ENCODE results near the gene FBXO34. TPM values are rescaled to one million over a fixed set of nuclear protein-coding genes. Genes with fewer than 3 reads are reported as not detected.

Gene FBXO34
- total RNA-seq, 1 donor from 2014 or later, result 17.4 TPM

GRCh38 chr14:55271572-55272298, 514 bp downstream of the FBXO34 start:
- peak; percentile 87 for DNase-seq (ENCODE audit: low spot score)
- intact Hi-C loops (cut with DNase I), result loop anchor here (1.0 to 10.0 kb wide), 3 partner anchors 29 to 313 kb away; partner anchors contain the start of gene KTN1

DNA sequence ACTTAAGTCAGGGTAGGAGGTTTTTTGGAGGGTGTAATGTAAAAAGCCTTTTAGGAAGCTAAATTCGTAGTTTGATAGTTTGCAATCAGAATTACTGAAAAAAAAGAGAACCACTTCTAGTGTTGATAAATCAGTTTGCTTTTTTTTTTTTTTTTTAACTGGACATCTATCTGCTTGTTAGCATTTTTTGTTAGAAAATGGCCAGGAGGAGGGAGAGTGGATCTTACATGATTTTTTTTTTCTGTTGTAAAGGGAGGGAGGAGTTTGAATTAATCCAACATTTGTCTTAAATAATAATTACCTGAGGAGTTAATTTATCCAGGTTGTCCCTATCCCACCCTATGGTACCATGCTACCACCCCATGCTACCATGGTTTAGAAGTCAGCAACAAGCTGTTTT, 1.2 kb downstream of the FBXO34 start:
- DNase-seq (ENCODE audit: low spot score), result no peak
- intact Hi-C loops (cut with DNase I), result loop anchor here (2.0 to 10.0 kb wide), 2 partner anchors 28 to 312 kb away; partner anchors contain the start of gene KTN1

- intact Hi-C loops (cut with DNase I), result loop anchor here (2.0 to 10.0 kb wide), 2 partner anchors 28 to 312 kb away; partner anchors contain the start of gene KTN1
- no peak for DNase-seq (ENCODE audit: low spot score)
Observed at GRCh38 chr14:55272922-55273321, 1.7 kb downstream of the FBXO34 start.

DNA sequence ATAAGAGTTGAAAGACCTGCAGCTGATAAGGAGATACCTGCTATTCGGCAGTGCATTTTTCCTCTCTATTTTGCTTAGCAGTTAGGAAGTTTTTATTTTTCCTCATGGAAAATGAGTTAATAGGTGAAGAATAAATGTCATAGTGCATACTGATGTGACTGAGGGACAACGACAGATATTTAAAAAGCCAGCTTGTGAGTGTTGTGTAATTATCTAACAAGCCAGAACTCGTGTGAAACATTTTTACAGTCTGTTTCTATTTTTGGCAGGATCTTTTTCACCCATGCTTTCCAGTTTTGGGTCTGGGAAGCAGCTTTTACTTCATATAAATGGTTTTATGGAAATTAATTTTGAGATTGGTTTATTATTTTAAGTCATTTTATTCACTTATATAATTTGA, 2.9 kb downstream of the FBXO34 start:
- no peak for DNase-seq (ENCODE audit: low spot score)
- intact Hi-C loops (cut with DNase I), result loop anchor here (10.0 kb wide), 1 partner anchor 311 kb away; the partner anchor contains the start of gene KTN1

- no peak for DNase-seq (ENCODE audit: low spot score)
- intact Hi-C loops (cut with DNase I), result loop anchor here (5.0 to 10.0 kb wide), 3 partner anchors 38 to 310 kb away; partner anchors contain the start of genes ATG14 and KTN1
Observed at GRCh38 chr14:55274751-55275150, 3.5 kb downstream of the FBXO34 start.

DNA sequence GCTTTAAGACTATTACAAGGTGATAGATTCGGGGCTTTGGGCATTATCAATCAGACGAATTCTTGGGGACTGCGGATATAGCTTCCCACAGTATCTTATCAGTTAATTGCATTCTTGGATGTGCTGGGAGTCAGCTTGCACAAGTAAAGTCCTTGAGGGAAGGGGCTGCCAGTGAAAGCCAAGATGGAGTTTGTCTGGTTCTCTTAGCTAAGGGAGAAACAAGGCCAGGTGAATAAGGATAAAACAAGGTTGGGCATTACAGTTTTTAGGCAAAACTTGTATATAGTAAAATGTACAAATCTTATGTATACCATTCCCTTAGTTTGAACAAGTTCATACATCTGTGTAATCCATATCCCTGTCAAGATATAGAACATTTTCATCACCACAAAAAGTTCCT, 5.5 kb downstream of the FBXO34 start:
- intact Hi-C loops (cut with DNase I), result loop anchor here (5.0 to 10.0 kb wide), 3 partner anchors 36 to 308 kb away; partner anchors contain the start of genes ATG14 and KTN1
- no peak for DNase-seq (ENCODE audit: low spot score)

GRCh38 chr14:55277972-55278740, 6.9 kb downstream of the FBXO34 start:
- intact Hi-C loops (cut with DNase I), result loop anchor here (5.0 to 10.0 kb wide), 3 partner anchors 34 to 307 kb away; partner anchors contain the start of genes ATG14 and KTN1

DNA sequence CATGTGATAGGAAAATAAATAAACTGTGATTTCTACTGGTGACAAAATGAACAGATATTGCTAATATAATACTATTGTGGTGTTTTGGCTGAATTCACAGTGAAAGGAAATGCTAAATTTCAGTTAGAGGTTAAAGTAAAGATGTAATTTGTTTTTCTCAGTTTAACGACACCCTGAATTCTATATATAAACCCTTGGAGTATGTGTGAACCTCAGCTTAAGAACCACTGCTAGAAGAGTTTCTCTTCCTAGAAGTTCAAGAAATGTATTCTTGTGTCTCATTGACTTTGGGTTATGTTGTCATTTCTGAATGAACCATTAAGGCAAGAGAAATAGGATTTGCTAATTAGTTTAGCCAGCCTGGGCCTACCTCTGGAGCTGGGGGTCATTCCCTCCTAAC, 8.2 kb downstream of the FBXO34 start:
- intact Hi-C loops (cut with DNase I), result loop anchor here (5.0 to 10.0 kb wide), 3 partner anchors 33 to 305 kb away; partner anchors contain the start of genes ATG14 and KTN1
- DNase-seq (ENCODE audit: low spot score), result no peak

More at GRCh38 chr14:55277972-55278740, 6.9 kb downstream of the FBXO34 start:
- DNase-seq (ENCODE audit: low spot score), result no peak

DNA sequence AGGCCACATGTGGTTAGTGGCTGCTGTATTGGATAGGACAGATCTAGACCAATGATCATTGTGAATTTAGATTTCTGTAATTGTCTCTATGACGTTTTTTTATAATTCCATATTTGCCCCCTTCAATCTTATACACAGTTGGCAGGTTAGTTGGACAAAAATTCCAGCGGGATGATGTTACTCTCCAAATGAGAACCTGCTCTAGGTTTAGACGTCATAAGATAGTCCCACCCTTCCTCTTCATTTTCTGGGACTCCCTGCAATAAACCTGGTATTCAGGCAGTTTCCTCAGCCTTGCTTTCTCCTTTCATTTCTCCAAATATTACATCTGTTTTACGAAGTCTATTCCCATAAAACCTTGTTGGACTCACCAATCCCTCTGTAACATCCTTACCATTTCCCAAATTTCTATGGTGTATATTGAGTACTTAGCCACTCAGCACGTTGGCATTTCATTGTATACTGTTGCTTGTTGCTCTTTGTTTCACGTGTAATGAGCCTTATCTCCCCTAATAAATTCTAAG, 10.2 kb downstream of the FBXO34 start:
- intact Hi-C loops (cut with DNase I), result no loop called here
- DNase-seq (ENCODE audit: low spot score), result no peak

DNA sequence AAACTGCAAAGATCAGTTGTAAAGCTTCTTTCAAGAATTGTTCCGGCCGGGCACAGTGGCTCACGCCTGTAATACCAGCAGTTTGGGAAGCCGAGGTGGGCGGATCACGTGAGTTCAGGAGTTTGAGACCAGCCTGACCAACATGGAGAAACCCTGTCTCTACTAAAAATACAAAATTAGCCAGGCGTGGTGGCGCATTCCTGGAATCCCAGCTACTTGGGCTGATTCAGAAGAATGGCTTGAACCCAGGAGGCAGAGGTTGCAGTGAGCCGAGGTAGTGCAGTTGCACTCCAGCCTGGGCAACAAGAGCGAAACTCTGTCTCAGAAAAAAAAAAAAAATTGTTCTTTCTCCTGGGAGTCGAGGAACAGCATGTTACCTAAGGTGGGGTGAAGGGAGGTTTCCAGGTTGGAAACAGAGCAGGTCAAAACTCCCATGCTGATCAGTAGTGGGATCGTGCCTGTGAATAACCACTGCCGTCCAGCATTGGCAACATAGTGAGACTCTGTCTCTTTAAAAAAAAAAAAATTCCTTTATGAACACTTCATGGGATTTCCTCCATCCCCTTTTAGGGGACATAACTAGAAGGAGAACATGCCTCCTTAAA, 13.9 kb downstream of the FBXO34 start:
- DNase-seq (ENCODE audit: low spot score), result no peak
- intact Hi-C loops (cut with DNase I), result no loop called here

GRCh38 chr14:55288439-55288838, 17.2 kb downstream of the FBXO34 start:
- no peak for DNase-seq (ENCODE audit: low spot score)
- intact Hi-C loops (cut with DNase I), result no loop called here

DNA sequence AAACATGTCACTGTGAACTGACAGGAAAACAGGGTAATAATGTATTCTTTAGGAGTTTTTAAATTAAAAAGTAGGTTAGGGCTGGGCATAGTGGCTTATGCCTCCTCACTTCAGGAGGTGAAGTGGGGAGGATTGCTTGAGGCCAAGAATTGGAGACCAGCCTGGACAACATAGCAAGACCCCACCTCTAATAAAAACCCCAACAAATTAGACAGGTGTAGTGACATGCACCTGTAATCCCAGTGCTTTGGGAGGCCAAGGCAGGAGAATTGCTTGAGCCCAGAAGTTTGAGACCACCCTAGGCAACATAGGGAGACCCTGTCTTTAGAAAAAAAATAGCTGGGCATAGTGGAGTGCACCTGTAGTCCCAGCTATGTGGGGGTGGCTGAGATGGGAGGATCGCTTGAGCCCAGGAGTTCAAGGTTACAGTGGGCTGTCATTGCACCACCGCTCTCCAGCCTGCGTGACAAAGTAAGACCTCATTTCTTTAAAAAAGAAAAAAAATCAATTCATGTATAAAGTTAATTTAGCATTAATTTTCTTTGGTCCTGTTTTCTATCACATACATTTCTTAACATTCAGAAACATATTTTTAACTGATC, 20.4 kb downstream of the FBXO34 start:
- intact Hi-C loops (cut with DNase I), result no loop called here
- DNase-seq (ENCODE audit: low spot score), result no peak

GRCh38 chr14:55294603-55295002, 23.4 kb downstream of the FBXO34 start:
- DNase-seq (ENCODE audit: low spot score), result no peak
- intact Hi-C loops (cut with DNase I), result no loop called here

DNA sequence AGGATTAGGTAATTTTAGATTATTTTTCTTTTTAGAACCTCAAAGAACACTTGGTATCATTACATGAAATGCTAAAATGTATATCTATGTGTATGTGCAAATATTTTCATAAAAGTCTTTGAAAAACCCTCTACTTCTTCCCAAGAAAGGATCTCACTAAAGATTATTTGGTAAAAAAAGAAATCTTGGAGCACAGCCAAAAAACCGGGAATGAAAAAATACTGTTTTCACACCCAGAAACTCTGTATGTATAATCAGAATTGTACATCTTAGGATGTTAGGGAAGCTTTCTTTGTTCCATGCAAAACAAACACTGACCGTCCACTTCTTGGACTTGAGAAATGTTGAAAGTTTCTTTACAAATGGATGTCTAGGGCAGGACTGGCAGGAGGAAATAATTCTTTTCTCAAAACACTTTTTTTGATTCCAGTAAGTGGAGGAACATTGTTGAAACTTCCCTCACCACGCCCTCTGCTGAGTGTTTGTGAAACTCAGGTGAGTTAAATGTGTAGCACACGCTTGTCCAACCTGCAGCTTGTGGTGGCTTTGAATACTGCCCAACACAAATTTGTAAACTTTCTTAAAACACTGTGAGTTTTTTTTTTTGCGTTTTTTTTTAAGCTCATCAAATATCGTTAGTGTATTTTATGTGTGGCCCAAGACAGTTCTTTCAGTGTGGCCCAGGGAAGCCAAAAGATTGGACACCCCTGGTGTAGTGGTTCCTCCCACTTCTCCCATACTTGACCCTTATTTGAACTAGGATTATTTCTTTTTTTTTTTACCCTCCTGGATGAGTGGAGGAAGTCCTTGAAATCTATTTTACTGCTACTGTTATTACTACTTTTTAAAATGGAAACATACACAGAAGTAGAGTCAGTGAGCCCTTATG, 26.6 kb downstream of the FBXO34 start:
- no peak for DNase-seq (ENCODE audit: low spot score)
- intact Hi-C loops (cut with DNase I), result no loop called here

DNA sequence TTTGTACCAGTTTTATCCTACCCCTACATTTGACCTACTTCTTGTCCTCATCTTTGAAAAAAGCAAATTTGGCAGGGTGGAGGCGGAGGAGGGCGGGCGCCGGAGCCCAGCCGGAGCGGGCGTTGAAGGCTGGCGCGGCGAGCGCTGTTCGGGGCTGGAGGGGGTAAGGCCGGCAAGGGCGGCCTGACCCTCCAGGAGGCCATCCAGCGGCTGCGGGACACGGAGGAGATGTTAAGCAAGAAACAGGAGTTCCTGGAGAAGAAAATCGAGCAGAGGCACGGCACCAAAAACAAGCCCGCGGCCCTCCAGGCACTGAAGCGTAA, 27.2 kb downstream of the FBXO34 start:
- DNase-seq (ENCODE audit: low spot score), result no peak
- intact Hi-C loops (cut with DNase I), result no loop called here

GRCh38 chr14:55301437-55302121, 30.4 kb downstream of the FBXO34 start:
- intact Hi-C loops (cut with DNase I), result loop anchor here (2.0 kb wide), 1 partner anchor 29 kb away; no protein-coding TSS in a partner anchor
- DNase-seq (ENCODE audit: low spot score), result no peak

DNA sequence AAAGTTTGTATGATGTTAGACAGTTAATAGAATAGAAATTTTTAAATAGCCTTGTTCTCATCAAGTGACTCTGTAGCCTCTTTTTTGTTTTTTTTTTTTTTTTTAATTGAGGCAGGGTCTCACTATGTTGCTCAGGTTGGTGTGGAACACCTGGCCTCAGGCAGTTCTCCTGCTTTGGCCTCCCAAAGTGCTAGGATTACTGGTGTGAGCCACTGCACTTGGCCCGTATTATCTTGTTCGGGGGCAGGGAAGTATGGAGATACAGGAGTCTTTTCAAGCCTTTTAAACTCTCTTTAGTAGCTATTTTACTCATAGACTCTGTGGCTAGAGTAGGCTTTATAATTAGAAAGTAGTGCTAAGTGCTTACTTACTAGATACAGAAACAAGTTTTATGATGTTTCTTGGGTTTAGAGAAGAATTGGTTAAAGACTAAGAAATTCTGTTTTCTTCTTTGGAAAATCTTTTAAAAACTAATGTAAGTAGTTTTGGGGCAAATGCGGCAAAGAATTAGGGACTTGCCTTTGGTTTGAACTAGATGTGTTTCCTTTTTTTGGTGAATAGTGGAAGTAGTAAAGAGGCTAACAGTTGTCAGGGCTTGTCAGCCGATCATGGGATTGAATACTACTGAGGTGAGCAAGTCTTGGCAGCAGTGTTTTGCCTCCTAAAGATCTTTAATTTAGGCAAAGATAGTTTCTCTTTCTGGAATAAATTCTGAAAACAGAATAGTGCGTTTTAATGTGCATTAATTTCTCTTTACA, 31.3 kb downstream of the FBXO34 start:
- intact Hi-C loops (cut with DNase I), result no loop called here
- DNase-seq (ENCODE audit: low spot score), result no peak

All from cardiac septum (tissue), 1 donor.